ENCODE measurements around the gene FXYD4. TPM values are rescaled to one million over a fixed set of nuclear protein-coding genes. Genes with fewer than 3 reads are reported as not detected.

FXYD4 gene
- total RNA-seq, 1 donor from 2014 or later, result not detected

GRCh38 chr10:43394868-43395267 is 23.4 kb downstream of the FXYD4 start:
- H3K9me3 Mint-ChIP-seq, result no peaks in the 10 kb centered on the region
- H3K27ac Mint-ChIP-seq, result peak overlapping the region; percentile 88
- no peak for TF ChIP-seq CTCF (IDR thresholded peaks at IDR 0.05)
- ChIA-PET CTCF (no interaction called here), POLR2A (interaction anchor here (7.3 kb wide), 1 partner anchor 14 kb away, joined by 71 read pairs; the partner anchor contains the start of gene HNRNPF)
- peaks cover 68% of the 10 kb centered on the region for H3K4me1 Mint-ChIP-seq
- ATAC-seq (ENCODE audit: low read depth) (no peak), DNase-seq (no peak)
- intact Hi-C loops (cut with micrococcal nuclease), result loop anchor here (5.0 kb wide), 1 partner anchor 103 kb away; no protein-coding TSS in a partner anchor
- no peak overlapping the region for H3K4me3 Mint-ChIP-seq
- no peaks in the 10 kb centered on the region for H3K27me3 Mint-ChIP-seq
- H3K36me3 Mint-ChIP-seq (ENCODE audit: low read depth), result peaks cover 72% of the 10 kb centered on the region

- H3K9me3 Mint-ChIP-seq, result no peaks in the 10 kb centered on the region
- ChIA-PET CTCF (interaction anchor here (1.1 kb wide), 1 partner anchor 12 kb away, joined by 5 read pairs; no protein-coding TSS in a partner anchor), POLR2A (interaction anchor here (0.6 to 7.3 kb wide), 5 partner anchors 10 to 32 kb away, joined by 3 to 71 read pairs (median 7); partner anchors contain the start of gene HNRNPF)
- H3K27ac Mint-ChIP-seq, result peak overlapping the region; percentile 88
- intact Hi-C loops (cut with micrococcal nuclease), result loop anchor here (1.0 to 5.0 kb wide), 3 partner anchors 33 to 613 kb away; partner anchors contain the start of gene BMS1
- H3K4me3 Mint-ChIP-seq, result peak overlapping the region; percentile 85
- H3K27me3 Mint-ChIP-seq, result no peaks in the 10 kb centered on the region
- H3K4me1 Mint-ChIP-seq, result peaks cover 69% of the 10 kb centered on the region
- peaks cover 68% of the 10 kb centered on the region for H3K36me3 Mint-ChIP-seq (ENCODE audit: low read depth)
- no peak for DNase-seq
- no peak for TF ChIP-seq CTCF (IDR thresholded peaks at IDR 0.05)
- ATAC-seq (ENCODE audit: low read depth), result no peak
Measured at GRCh38 chr10:43395571-43396060, 24.2 kb downstream of the FXYD4 start.

- POLR2A ChIA-PET, result interaction anchor here (0.5 to 7.3 kb wide), 12 partner anchors 8 to 758 kb away, joined by 3 to 71 read pairs (median 4); partner anchors contain the start of genes HNRNPF and ZNF487
Measured at GRCh38 chr10:43396061-43396927, 24.9 kb downstream of the FXYD4 start.

GRCh38 chr10:43396928-43397624 is 25.6 kb downstream of the FXYD4 start:
- peaks cover 65% of the 10 kb centered on the region for H3K36me3 Mint-ChIP-seq (ENCODE audit: low read depth)
- ChIA-PET CTCF (interaction anchor here (1.1 kb wide), 1 partner anchor 11 kb away, joined by 5 read pairs; no protein-coding TSS in a partner anchor), POLR2A (interaction anchor here (0.6 to 7.3 kb wide), 7 partner anchors 9 to 759 kb away, joined by 3 to 71 read pairs (median 7); partner anchors contain the start of genes HNRNPF and ZNF487)
- H3K27me3 Mint-ChIP-seq, result no peaks in the 10 kb centered on the region
- intact Hi-C loops (cut with micrococcal nuclease), result loop anchor here (1.0 to 5.0 kb wide), 7 partner anchors 10 to 614 kb away; partner anchors contain the start of gene BMS1
- DNase-seq, result peak; percentile 77
- no peak for TF ChIP-seq CTCF (IDR thresholded peaks at IDR 0.05)
- H3K9me3 Mint-ChIP-seq, result no peaks in the 10 kb centered on the region
- peak; percentile 79 for ATAC-seq (ENCODE audit: low read depth)
- H3K4me3 Mint-ChIP-seq, result peak overlapping the region; percentile 89
- peak overlapping the region; percentile 93 for H3K27ac Mint-ChIP-seq
- peaks cover 82% of the 10 kb centered on the region for H3K4me1 Mint-ChIP-seq

More at GRCh38 chr10:43396061-43396927, 24.9 kb downstream of the FXYD4 start:
- Mint-ChIP-seq H3K36me3 (ENCODE audit: low read depth) (peaks cover 66% of the 10 kb centered on the region), H3K9me3 (no peaks in the 10 kb centered on the region), H3K4me1 (peaks cover 74% of the 10 kb centered on the region), H3K27me3 (no peaks in the 10 kb centered on the region), H3K4me3 (peak overlapping the region; percentile 89), H3K27ac (peak overlapping the region; percentile 88)
- ATAC-seq (ENCODE audit: low read depth) (peak; percentile 67), DNase-seq (peak; percentile 62)
- TF ChIP-seq CTCF (IDR thresholded peaks at IDR 0.05), result no peak
- intact Hi-C loops (cut with micrococcal nuclease), result loop anchor here (1.0 to 5.0 kb wide), 3 partner anchors 34 to 613 kb away; partner anchors contain the start of gene BMS1
- CTCF ChIA-PET, result interaction anchor here (1.1 kb wide), 1 partner anchor 11 kb away, joined by 5 read pairs; no protein-coding TSS in a partner anchor
